MCF 10A (cell line): Measurements from ENCODE around the gene LRRC61. TPM values are rescaled to one million over a fixed set of nuclear protein-coding genes. Genes with fewer than 3 reads are reported as not detected.

Experiments
- BruUV-seq: library from RNA; stranded (reverse); fragments of 400-500 nt; replicated peaks from 2 replicates; lab custom pipeline; 2021; lab: Mats Ljungman, UMichigan
- CTCF ChIA-PET: fragments of 300-600 bp; sonication (Branson Sonifier 250); formaldehyde crosslinking; extraction: SDS; loops from one replicate; lab custom pipeline; 2021; ENCODE audit warnings: antibody characterized with exemption, inconsistent platforms; lab: Yijun Ruan, JAX
- POLR2A ChIA-PET: fragments of 300-600, 350-650 bp; sonication (Branson Sonifier 250); formaldehyde crosslinking; extraction: SDS; loops from one replicate; lab custom pipeline; 2020; ENCODE audit warnings: antibody characterized with exemption, inconsistent platforms; lab: Yijun Ruan, JAX
- DNase-seq: peaks from one replicate; pipeline ENCODE4 v3.0.0-alpha.2; 2018; ENCODE audit not compliant: unreplicated experiment
- H3K27ac Mint-ChIP-seq: one replicate; pipeline ENCODE4 v1.8.0; 2022; ENCODE audit warnings: mild to moderate bottlenecking, low read depth, mixed read lengths; ENCODE audit not compliant: unreplicated experiment
- H3K27me3 Mint-ChIP-seq: one replicate; pipeline ENCODE4 v1.8.0; 2022; ENCODE audit warnings: mixed read lengths; ENCODE audit not compliant: insufficient read depth, unreplicated experiment
- H3K36me3 Mint-ChIP-seq: one replicate; pipeline ENCODE4 v1.8.0; 2022; ENCODE audit warnings: mild to moderate bottlenecking, moderate library complexity, mixed read lengths; ENCODE audit not compliant: insufficient read depth, unreplicated experiment
- H3K4me1 Mint-ChIP-seq: one replicate; pipeline ENCODE4 v1.8.0; 2022; ENCODE audit warnings: mixed read lengths; ENCODE audit not compliant: insufficient read depth, unreplicated experiment
- H3K4me3 Mint-ChIP-seq: one replicate; pipeline ENCODE4 v1.8.0; 2022; ENCODE audit warnings: mild to moderate bottlenecking, moderate library complexity, mixed read lengths; ENCODE audit not compliant: unreplicated experiment
- H3K9me3 Mint-ChIP-seq: one replicate; pipeline ENCODE4 v1.8.0; 2022; ENCODE audit warnings: mixed read lengths; ENCODE audit not compliant: unreplicated experiment
- intact Hi-C: fragments of 100-400 bp; cut with micrococcal nuclease; formaldehyde crosslinking; loops from 2 replicates; pipeline ENCODE4 v1.14.1; 2022
- total RNA-seq: library from RNA; stranded (reverse); gene quantifications from 2 replicates; pipeline ENCODE4 v1.2.3, GENCODE V29; 2022
- TF ChIP-seq, protein P1 (sequence below): fragments of 200-600 bp; IDR thresholded peaks from one replicate; pipeline ENCODE4 v1.8.0; 2022; ENCODE audit warnings: antibody characterized with exemption, mild to moderate bottlenecking; ENCODE audit not compliant: unreplicated experiment

The LRRC61 gene
- total RNA-seq, 1 experiment from 2014 or later: 8.4 TPM

DNA sequence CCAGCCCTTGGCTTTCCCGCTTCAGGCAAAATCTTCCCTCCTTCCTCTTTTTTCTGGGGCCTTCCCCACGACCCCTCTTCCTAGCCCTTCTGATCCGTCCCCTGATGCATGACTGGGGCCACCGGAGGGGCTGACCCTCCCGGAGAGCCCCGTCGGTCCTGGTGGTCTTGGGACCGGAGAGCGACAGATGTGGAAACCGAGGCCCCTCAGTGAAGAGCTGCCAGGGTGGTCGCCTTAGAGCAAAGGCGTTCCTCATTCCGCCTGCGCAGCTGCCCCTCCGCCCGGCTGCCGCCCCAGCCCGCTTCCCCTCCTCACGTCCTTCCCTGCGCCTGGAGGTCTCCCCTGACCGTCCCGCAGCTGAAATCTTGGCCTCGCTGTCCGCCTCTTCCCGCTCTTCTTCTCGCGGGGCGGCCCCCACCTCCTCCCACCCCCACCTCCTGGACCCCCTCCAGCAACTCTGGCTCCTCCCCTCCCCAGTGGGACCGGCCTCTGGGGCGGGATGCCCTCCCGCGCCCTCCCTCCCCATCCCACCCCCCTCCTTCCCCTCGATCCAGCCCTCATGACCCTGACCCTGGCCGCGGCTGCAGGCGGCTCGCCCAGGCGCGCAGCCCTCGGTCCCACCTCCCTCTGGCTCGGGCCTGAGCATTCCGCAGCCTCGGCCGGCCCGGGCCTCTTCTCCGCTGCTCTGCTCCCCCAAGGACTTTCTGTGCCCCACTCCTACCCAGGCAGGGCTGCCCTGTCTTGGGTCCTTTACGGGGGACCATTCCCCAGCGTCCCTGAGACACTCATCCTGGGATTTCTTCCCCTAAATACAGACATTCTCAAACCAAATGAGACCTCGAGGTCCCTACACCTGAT lies 18.3 kb downstream of the LRRC61 start, which contains the start of gene RARRES2:
RARRES2 (minus strand) TSS at position 367 of the 858 bp plus-strand sequence. CDS start 1,020 bp downstream, outside the sequence.
- Mint-ChIP-seq H3K4me3 (no peak within 1 kb of the TSS), H3K27me3 (peaks cover 10% of the 10 kb centered on the region), H3K9me3 (peaks cover 11% of the 10 kb centered on the region), H3K27ac (no peak within 1 kb of the TSS), H3K4me1 (no peaks in the 10 kb centered on the region), H3K36me3 (peaks cover 5% of the 10 kb centered on the region)
- ChIA-PET POLR2A (no interaction called here), CTCF (no interaction called here)
- no TSS peak for BruUV-seq
- TF ChIP-seq, protein P1, sequence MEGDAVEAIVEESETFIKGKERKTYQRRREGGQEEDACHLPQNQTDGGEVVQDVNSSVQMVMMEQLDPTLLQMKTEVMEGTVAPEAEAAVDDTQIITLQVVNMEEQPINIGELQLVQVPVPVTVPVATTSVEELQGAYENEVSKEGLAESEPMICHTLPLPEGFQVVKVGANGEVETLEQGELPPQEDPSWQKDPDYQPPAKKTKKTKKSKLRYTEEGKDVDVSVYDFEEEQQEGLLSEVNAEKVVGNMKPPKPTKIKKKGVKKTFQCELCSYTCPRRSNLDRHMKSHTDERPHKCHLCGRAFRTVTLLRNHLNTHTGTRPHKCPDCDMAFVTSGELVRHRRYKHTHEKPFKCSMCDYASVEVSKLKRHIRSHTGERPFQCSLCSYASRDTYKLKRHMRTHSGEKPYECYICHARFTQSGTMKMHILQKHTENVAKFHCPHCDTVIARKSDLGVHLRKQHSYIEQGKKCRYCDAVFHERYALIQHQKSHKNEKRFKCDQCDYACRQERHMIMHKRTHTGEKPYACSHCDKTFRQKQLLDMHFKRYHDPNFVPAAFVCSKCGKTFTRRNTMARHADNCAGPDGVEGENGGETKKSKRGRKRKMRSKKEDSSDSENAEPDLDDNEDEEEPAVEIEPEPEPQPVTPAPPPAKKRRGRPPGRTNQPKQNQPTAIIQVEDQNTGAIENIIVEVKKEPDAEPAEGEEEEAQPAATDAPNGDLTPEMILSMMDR: no peak
- no peak for DNase-seq
- intact Hi-C loops: no loop called here

DNA sequence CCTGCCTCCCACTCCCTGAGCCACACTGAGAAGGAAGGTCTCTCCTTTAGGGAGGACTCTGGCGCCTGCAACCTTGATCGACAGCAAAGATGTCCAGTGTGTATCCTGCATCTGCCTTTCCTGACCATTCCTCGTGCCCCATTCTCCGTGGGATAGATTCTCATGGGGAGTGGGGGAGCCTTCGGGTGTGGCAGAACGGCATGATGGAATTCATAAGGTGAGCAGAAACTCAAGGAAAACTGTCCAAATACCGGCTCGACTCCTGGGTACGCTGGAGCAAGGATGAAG lies 18.9 kb downstream of the LRRC61 start:
- BruUV-seq: no TSS peak
- H3K4me3 Mint-ChIP-seq: no peak overlapping the region

DNA sequence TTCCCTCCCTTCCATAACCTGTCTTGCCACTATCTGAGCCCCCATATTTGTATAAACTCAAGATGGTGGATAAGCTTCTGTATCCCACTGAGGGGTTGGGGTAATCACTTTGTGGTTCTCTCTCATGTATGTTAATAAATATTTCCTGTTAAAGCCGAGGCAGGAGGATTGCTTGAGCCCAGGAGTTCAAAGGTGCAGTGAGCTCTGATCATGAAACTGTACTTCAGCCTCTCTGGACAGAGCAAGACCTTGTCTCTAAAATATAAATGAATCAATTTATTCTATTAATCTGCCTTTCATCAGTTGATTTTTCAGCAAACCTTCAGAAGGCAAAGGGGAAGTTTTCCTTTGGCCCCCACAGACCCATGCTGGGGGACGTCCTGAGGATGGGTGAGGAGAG lies 20.1 kb downstream of the LRRC61 start:
- no TSS peak for BruUV-seq
- H3K36me3 Mint-ChIP-seq: no peaks in the 10 kb centered on the region
- H3K4me1 Mint-ChIP-seq: no peaks in the 10 kb centered on the region
- CTCF ChIA-PET: interaction anchor here (0.6 to 0.9 kb wide), 2 partner anchors 12 to 13 kb away, joined by 3 to 5 read pairs; no protein-coding TSS in a partner anchor
- H3K27me3 Mint-ChIP-seq: peaks cover 16% of the 10 kb centered on the region
- TF ChIP-seq, protein P1: no peak
- H3K4me3 Mint-ChIP-seq: no peak overlapping the region
- no peak for DNase-seq
- peaks cover 12% of the 10 kb centered on the region for H3K9me3 Mint-ChIP-seq
- POLR2A ChIA-PET: no interaction called here
- intact Hi-C loops: no loop called here
- no peak overlapping the region for H3K27ac Mint-ChIP-seq

More for the DNA sequence above, 18.9 kb downstream of the LRRC61 start:
- H3K27me3 Mint-ChIP-seq: peaks cover 15% of the 10 kb centered on the region
- ChIA-PET CTCF (no interaction called here), POLR2A (no interaction called here)
- TF ChIP-seq, protein P1: no peak
- H3K27ac Mint-ChIP-seq: no peak overlapping the region
- DNase-seq: no peak
- peaks cover 5% of the 10 kb centered on the region for H3K36me3 Mint-ChIP-seq
- intact Hi-C loops: no loop called here
- H3K4me1 Mint-ChIP-seq: no peaks in the 10 kb centered on the region
- peaks cover 12% of the 10 kb centered on the region for H3K9me3 Mint-ChIP-seq

DNA sequence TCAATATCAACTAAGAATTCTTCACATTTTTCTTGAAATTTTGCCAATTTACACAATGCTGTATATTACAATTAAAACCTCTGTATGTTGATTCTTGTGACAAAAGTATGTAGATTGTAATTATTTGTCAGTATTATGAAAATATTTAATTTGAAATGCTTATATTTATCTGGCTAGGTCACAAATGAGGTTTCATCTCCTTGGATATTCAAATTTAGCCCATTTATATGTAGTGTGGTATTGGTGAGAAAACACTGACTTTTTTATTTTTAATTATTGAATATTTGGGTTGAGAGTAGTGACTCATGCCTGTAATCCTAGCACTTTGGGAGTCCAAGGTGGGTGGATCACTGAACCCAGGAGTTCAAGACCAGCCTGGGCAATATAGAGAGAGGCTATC lies 21.1 kb downstream of the LRRC61 start:
- no peak overlapping the region for H3K4me3 Mint-ChIP-seq

More for the DNA sequence above, 21.1 kb downstream of the LRRC61 start:
- Mint-ChIP-seq H3K4me1 (no peaks in the 10 kb centered on the region), H3K36me3 (no peaks in the 10 kb centered on the region), H3K27ac (no peak overlapping the region), H3K27me3 (peaks cover 16% of the 10 kb centered on the region), H3K9me3 (peaks cover 12% of the 10 kb centered on the region)
- CTCF ChIA-PET: interaction anchor here (0.6 kb wide), 2 partner anchors 74 to 621 kb away, joined by 3 read pairs; no protein-coding TSS in a partner anchor
- POLR2A ChIA-PET: no interaction called here
- BruUV-seq: no TSS peak
- TF ChIP-seq, protein P1: no peak
- no peak for DNase-seq
- intact Hi-C loops: no loop called here
